HepG2 (cell line): Measurements from ENCODE around the gene LDLRAD4. TPM values are rescaled to one million over a fixed set of nuclear protein-coding genes. Genes with fewer than 3 reads are reported as not detected.

ENCODE experiments used
- ATAC-seq: fragments of 200-7000 bp; cut with Tn5 transposase; 3 replicates; pipeline ENCODE4 v1.9.1; 2020; ENCODE audit warnings: mild to moderate bottlenecking, moderate library complexity
- BruUV-seq: library from RNA; stranded (reverse); fragments of 400-500 nt; replicated peaks from 2 replicates; lab custom pipeline; 2021; lab: Mats Ljungman, UMichigan
- CTCF ChIA-PET: fragments of 300-600 bp; formaldehyde crosslinking; extraction: SDS; loops from one replicate; lab custom pipeline; 2021; ENCODE audit warnings: low total read pairs, inconsistent platforms, low intra/inter-chr PET ratio; lab: Yijun Ruan, JAX
- POLR2A ChIA-PET: fragments of 350-600 bp; sonication (Branson Sonifier 250); formaldehyde crosslinking; loops from one replicate; lab custom pipeline; 2020; ENCODE audit warnings: antibody characterized with exemption, inconsistent platforms; lab: Yijun Ruan, JAX
- DNase-seq: peaks from one replicate; pipeline ENCODE4 v3.0.0-alpha.2; 2015; ENCODE audit warnings: low spot score
- FAIRE-seq: peaks from 3 replicates; lab custom pipeline; 2011; peaks lifted over from hg19 to GRCh38; lab: Jason Lieb, UNC
- H2AFZ ChIP-seq: one replicate; pipeline ENCODE4 v1.6.1; 2011; ENCODE audit warnings: low read length, inconsistent platforms
- H3K27ac ChIP-seq: fragments of 300-600 bp; 3 replicates; pipeline ENCODE4 v1.8.0; 2011; ENCODE audit warnings: mixed run types, mild to moderate bottlenecking, mixed read lengths, low read length, inconsistent platforms; ENCODE audit not compliant: insufficient read depth; ENCODE audit errors: extremely low read length
- H3K27me3 ChIP-seq, 2 experiments: fragments of 200-600 bp in 1 of 2; 2 replicates in 1 of 2; 3 replicates in 1 of 2; pipeline versions ENCODE4 v1.6.0 to v1.8.0; 2011; ENCODE audit warnings: low read length in 2 of 2, mild to moderate bottlenecking in 2 of 2, moderate library complexity in 2 of 2, inconsistent platforms in 1 of 2; ENCODE audit not compliant: insufficient read depth in 2 of 2, control insufficient read depth in 1 of 2
- H3K36me3 ChIP-seq, 2 experiments: fragments of 200-600 bp in 1 of 2; replicated peaks in 1 of 2; 2 replicates in 1 of 2; 3 replicates in 1 of 2; pipeline versions ENCODE4 v1.5.1 to v1.8.0; 2011; ENCODE audit warnings: low read length in 2 of 2, inconsistent platforms in 1 of 2; ENCODE audit not compliant: insufficient read depth in 2 of 2, control insufficient read depth in 1 of 2
- H3K4me1 ChIP-seq: 2 replicates; pipeline ENCODE4 v1.5.1; 2012; ENCODE audit warnings: low read length, inconsistent platforms; ENCODE audit not compliant: insufficient read depth
- H3K4me2 ChIP-seq: 2 replicates; pipeline ENCODE4 v1.6.0; 2011; ENCODE audit warnings: low read depth, low read length, inconsistent platforms
- H3K4me3 ChIP-seq, 3 experiments: fragments of 200-600 bp in 1 of 3; sonication (generic), shearing (Covaris generic) in 1 of 3; replicated peaks in 1 of 3; 2 replicates each; pipeline ENCODE4 v1.5.1; 2011 to 2016; ENCODE audit warnings: low read length in 3 of 3, inconsistent platforms in 2 of 3, low read depth in 2 of 3, mild to moderate bottlenecking in 2 of 3, control low read depth in 1 of 3, mixed read lengths in 1 of 3; ENCODE audit not compliant: insufficient read depth in 1 of 3
- H3K79me2 ChIP-seq: one replicate; pipeline ENCODE4 v1.6.1; 2011; ENCODE audit warnings: low read length, inconsistent platforms; ENCODE audit not compliant: insufficient read depth
- H3K9ac ChIP-seq: 2 replicates; pipeline ENCODE4 v1.6.0; 2011; ENCODE audit warnings: mild to moderate bottlenecking, low read depth, low read length, inconsistent platforms; ENCODE audit not compliant: insufficient read depth
- H3K9me3 ChIP-seq: 2 replicates; pipeline ENCODE4 v1.5.1; 2012; ENCODE audit warnings: mild to moderate bottlenecking, low read length
- H4K20me1 ChIP-seq: 2 replicates; pipeline ENCODE4 v1.6.0; 2011; ENCODE audit warnings: inconsistent platforms, mild to moderate bottlenecking, low read length, moderate library complexity; ENCODE audit not compliant: insufficient read depth
- ASH2L ChIP-seq: fragments of 300-600, 200-600 bp; sonication (generic); IDR thresholded peaks from 2 replicates; pipeline ENCODE4 v1.7.0; 2017; ENCODE audit warnings: low read depth, mild to moderate bottlenecking, moderate library complexity, mixed read lengths, low read length; ENCODE audit not compliant: insufficient read length
- CBX1 ChIP-seq: IDR thresholded peaks from one replicate; pipeline ENCODE4 v1.6.1; 2016; ENCODE audit warnings: antibody characterized with exemption, low read depth
- FOXC1 ChIP-seq: sonication (generic); formaldehyde crosslinking; IDR thresholded peaks from 2 replicates; pipeline ENCODE4 v1.8.0; 2022; ENCODE audit warnings: mild to moderate bottlenecking, missing genetic modification reagents, borderline replicate concordance
- FOXJ3 ChIP-seq: sonication (generic); formaldehyde crosslinking; IDR thresholded peaks from 2 replicates; pipeline ENCODE4 v1.4.0; 2020; ENCODE audit warnings: missing genetic modification reagents, mild to moderate bottlenecking, borderline replicate concordance
- HOXA9 ChIP-seq: sonication (generic); formaldehyde crosslinking; IDR thresholded peaks from 2 replicates; pipeline ENCODE4 v1.8.1; 2022; ENCODE audit warnings: missing genetic modification reagents, mild to moderate bottlenecking, moderate library complexity, borderline replicate concordance
- KDM6A ChIP-seq: IDR thresholded peaks from 2 replicates; pipeline ENCODE4 v1.6.1; 2016; ENCODE audit warnings: low read depth
- KLF12 ChIP-seq: sonication (generic); formaldehyde crosslinking; IDR thresholded peaks from 2 replicates; pipeline ENCODE4 v1.4.0; 2020; ENCODE audit warnings: missing genetic modification reagents, borderline replicate concordance
- KMT2B ChIP-seq: IDR thresholded peaks from 2 replicates; pipeline ENCODE4 v1.6.1; 2016; ENCODE audit warnings: missing genetic modification reagents, missing compliant biosample characterization
- MTF1 ChIP-seq: sonication (generic); formaldehyde crosslinking; IDR thresholded peaks from 2 replicates; pipeline ENCODE4 v1.5.0; 2020; ENCODE audit warnings: missing genetic modification reagents
- PHF5A ChIP-seq: IDR thresholded peaks from one replicate; pipeline ENCODE4 v1.6.1; 2018; ENCODE audit warnings: low read depth, missing genetic modification reagents; ENCODE audit not compliant: unreplicated experiment
- PPARG ChIP-seq: conservative IDR thresholded peaks from 2 replicates; pipeline ENCODE4 v1.6.1; 2016; ENCODE audit warnings: missing biosample characterization, missing genetic modification reagents
- ZBTB42 ChIP-seq: sonication (generic); formaldehyde crosslinking; IDR thresholded peaks from 2 replicates; pipeline ENCODE4 v1.5.0; 2020; ENCODE audit warnings: mild to moderate bottlenecking, missing genetic modification reagents
- ZFP82 ChIP-seq: sonication (generic); formaldehyde crosslinking; IDR thresholded peaks from 2 replicates; pipeline ENCODE4 v1.5.1; 2020; ENCODE audit warnings: mild to moderate bottlenecking, missing genetic modification reagents, borderline replicate concordance
- ZNF33B ChIP-seq: sonication (generic); formaldehyde crosslinking; IDR thresholded peaks from 2 replicates; pipeline ENCODE4 v1.5.1; 2020; ENCODE audit warnings: mild to moderate bottlenecking, missing genetic modification reagents
- ZNF747 ChIP-seq: sonication (generic); formaldehyde crosslinking; IDR thresholded peaks from 2 replicates; pipeline ENCODE4 v1.8.1; 2023; ENCODE audit warnings: missing genetic modification reagents, mild to moderate bottlenecking, borderline replicate concordance
- ZNF749 ChIP-seq: sonication (generic); formaldehyde crosslinking; IDR thresholded peaks from 2 replicates; pipeline ENCODE4 v1.8.0; 2022; ENCODE audit warnings: mild to moderate bottlenecking, missing genetic modification reagents, moderate library complexity, borderline replicate concordance
- ZNF766 ChIP-seq: sonication (generic); formaldehyde crosslinking; IDR thresholded peaks from 2 replicates; pipeline ENCODE4 v1.5.0; 2020; ENCODE audit warnings: missing genetic modification reagents, borderline replicate concordance
- WGBS: methylation state at CpG from one replicate; pipeline ENCODE4 v1.1.6; 2017; ENCODE audit warnings: low lambda C conversion rate; 5-methylcytosine and 5-hydroxymethylcytosine counted together
- in situ Hi-C: cut with HindIII; loops from 2 replicates; pipeline ENCODE4 v1.10.0; 2017; ENCODE audit warnings: low pct_unique_long_range_greater_than_20kb; ENCODE audit not compliant: extremely low pct_ligation_motif_present
- intact Hi-C: fragments of 100-400 bp; cut with micrococcal nuclease; formaldehyde crosslinking; loops from one replicate; pipeline ENCODE4 v1.10.0; 2022; ENCODE audit not compliant: unreplicated experiment
- polyA plus RNA-seq, 8 experiments: library from polyadenylated mRNA; depleted of rRNA in 3 of 8; stranded (reverse) in 7 of 8; unstranded in 1 of 8; fragments of >200 nt; fragmentation: Illumina TruSeq in 4 of 8; extraction: Trizol in 4 of 8; gene quantifications; 2 replicates each; pipeline versions ENCODE4 v1.2.1 to v1.2.3, GENCODE V29; 2011 to 2016; ENCODE audit warnings: low read depth in 4 of 8, missing spikeins in 1 of 8, mixed read lengths in 1 of 8; ENCODE audit not compliant: insufficient read depth in 1 of 8
- total RNA-seq, 5 experiments: library from RNA; depleted of rRNA; stranded (reverse); fragments of >200 nt; fragmentation: Illumina TruSeq; extraction: Trizol; gene quantifications; 2 replicates each; pipeline ENCODE4 v1.2.3, GENCODE V29; 2016; ENCODE audit warnings: low read depth in 1 of 5
- TF ChIP-seq, protein P1 (sequence below), 2 experiments: sonication (generic) in 1 of 2; formaldehyde crosslinking in 1 of 2; IDR thresholded peaks; 2 replicates each; pipeline versions ENCODE4 v1.4.0 to v1.6.1; 2018 to 2020; ENCODE audit warnings: missing genetic modification reagents in 2 of 2, borderline replicate concordance in 1 of 2, low read depth in 1 of 2, mild to moderate bottlenecking in 1 of 2, missing biosample characterization in 1 of 2

Gene LDLRAD4
- total and polyA plus RNA-seq, 2 of the 13 experiments (the other 11 are each of a cell fraction or from before 2014, with no cell fraction given): 13.6 to 20.9 TPM

DNA sequence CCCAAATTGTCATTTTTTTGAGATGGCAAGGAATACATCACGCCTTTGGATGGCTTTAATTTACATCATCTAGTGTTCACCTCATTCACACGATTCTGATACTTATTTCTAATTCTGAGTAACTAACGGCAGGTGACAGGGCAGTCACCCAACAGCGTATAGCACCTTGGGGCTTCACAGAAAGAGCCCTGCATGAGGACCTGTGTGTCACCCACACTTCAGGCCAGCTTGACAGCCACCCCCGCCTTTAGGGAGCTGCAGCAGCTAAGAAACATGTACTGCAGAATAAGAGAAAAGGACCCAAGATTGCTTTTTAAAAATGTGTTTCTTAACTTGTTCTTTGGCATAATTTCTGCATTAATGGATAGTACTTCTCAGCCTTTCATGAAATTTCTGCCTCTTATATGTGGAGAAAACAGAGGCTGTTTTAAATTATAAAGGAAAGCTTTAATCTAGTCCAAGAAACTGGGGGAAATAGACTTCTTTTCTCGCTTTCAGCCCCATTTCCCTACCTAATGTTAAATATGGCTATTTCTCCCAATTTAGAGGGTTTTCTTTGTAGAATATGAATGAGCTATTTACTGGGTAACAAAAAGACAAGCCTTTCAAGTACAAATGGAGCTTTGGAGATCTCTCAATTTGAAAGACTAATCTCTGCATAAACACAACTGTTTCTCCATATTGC, 245.1 kb downstream of the LDLRAD4 start:
- H3K4me3 ChIP-seq: no peak overlapping the region
- DNase-seq (no peak), ATAC-seq (no peak)
- no peak overlapping the region for H3K27ac ChIP-seq
- no peak overlapping the region for H2AFZ ChIP-seq
- intact Hi-C loops: no loop called here
- CTCF ChIA-PET: no interaction called here
- no peaks in the 10 kb centered on the region; a peak in 1 of 5 replicates for H3K36me3 ChIP-seq
- no TSS peak for BruUV-seq
- H3K9ac ChIP-seq: no peak overlapping the region
- H3K9me3 ChIP-seq: no peaks in the 10 kb centered on the region
- no peaks in the 10 kb centered on the region for H3K79me2 ChIP-seq
- in situ Hi-C loops: no loop called here
- POLR2A ChIA-PET: no interaction called here
- 96% methylated on average over 6 of the region's 6 CpGs for WGBS
- peaks cover 19% of the 10 kb centered on the region for H3K4me1 ChIP-seq
- TF ChIP-seq ZNF766 (CRISPR knock-in tag) (no peak), KDM6A (CRISPR knock-in tag) (no peak), KLF12 (CRISPR knock-in tag) (no peak), ZNF33B (no peak), FOXJ3 (no peak), PPARG (CRISPR knock-in tag) (no peak), CBX1 (no peak), MTF1 (CRISPR knock-in tag) (no peak), HOXA9 (CRISPR knock-in tag) (no peak), ZNF747 (CRISPR knock-in tag) (no peak), ZNF749 (CRISPR knock-in tag) (no peak), PHF5A (CRISPR knock-in tag) (no peak), KMT2B (CRISPR knock-in tag) (no peak), ZFP82 (CRISPR knock-in tag) (no peak), ZBTB42 (CRISPR knock-in tag) (no peak), FOXC1 (no peak), ASH2L (no peak)
- TF ChIP-seq, protein P1, sequence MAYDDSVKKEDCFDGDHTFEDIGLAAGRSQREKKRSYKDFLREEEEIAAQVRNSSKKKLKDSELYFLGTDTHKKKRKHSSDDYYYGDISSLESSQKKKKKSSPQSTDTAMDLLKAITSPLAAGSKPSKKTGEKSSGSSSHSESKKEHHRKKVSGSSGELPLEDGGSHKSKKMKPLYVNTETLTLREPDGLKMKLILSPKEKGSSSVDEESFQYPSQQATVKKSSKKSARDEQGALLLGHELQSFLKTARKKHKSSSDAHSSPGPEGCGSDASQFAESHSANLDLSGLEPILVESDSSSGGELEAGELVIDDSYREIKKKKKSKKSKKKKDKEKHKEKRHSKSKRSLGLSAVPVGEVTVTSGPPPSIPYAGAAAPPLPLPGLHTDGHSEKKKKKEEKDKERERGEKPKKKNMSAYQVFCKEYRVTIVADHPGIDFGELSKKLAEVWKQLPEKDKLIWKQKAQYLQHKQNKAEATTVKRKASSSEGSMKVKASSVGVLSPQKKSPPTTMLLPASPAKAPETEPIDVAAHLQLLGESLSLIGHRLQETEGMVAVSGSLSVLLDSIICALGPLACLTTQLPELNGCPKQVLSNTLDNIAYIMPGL (CRISPR knock-in tag; IDR thresholded peaks at IDR 0.05; ENCODE audit: borderline replicate concordance in 1 of 2, low read depth in 1 of 2): no peak
- TF ChIP-seq, all 625 proteins: peak for 0
- Histone ChIP-seq H3K27me3 (no peaks in the 10 kb centered on the region), H4K20me1 (no peaks in the 10 kb centered on the region), H3K4me2 (no peak overlapping the region)
- no peak for FAIRE-seq
